Anterior cingulate cortex (tissue), 58 donors: ENCODE measurements around the gene NKAIN4.

Source experiments
- DNase-seq, 58 donors: peaks; one replicate each; lab custom pipeline; 2025; lab: John Stamatoyannopoulos, UW

NKAIN4 gene

DNA sequence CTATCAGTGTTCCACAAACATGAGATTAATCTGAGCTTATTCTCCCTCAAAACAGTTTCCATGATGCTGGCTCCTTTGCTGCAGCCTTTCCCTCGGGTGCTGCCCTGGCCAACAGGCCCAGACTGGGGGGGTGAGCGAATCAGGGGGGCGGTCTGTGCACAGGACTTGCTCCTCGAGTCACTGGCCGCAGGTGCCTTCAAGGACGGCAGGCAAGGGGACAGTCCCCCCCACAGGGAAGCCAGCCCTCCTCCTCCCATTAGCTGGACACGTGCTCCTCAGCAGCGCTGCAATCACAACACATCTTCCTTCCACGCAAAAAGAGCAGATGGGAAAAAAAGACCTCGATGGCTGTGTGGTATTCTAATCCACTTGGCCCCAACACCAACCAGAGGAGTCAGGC, 48.4 kb downstream of the NKAIN4 start:
- no peak for DNase-seq

DNA sequence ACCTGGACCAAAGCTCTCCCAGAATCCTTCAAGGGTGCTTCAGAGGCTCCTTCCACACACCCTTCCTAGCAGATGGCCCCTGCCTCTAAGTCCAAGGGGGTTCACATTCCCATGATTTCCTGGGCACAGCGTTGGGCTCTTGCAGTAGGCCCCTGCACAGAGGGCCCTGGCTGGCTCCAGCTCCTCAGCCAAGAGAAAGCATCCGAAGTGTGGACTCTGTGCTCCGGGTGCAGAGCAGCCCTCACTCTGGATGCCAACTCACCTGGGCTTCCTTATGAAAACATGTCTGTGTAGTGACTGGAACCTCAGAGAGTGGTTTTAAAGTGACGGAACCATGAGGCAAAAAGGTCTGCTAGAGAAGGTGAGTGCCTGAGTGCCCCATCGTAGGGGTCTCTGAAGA, 49.9 kb downstream of the NKAIN4 start:
- DNase-seq = no peak

DNA sequence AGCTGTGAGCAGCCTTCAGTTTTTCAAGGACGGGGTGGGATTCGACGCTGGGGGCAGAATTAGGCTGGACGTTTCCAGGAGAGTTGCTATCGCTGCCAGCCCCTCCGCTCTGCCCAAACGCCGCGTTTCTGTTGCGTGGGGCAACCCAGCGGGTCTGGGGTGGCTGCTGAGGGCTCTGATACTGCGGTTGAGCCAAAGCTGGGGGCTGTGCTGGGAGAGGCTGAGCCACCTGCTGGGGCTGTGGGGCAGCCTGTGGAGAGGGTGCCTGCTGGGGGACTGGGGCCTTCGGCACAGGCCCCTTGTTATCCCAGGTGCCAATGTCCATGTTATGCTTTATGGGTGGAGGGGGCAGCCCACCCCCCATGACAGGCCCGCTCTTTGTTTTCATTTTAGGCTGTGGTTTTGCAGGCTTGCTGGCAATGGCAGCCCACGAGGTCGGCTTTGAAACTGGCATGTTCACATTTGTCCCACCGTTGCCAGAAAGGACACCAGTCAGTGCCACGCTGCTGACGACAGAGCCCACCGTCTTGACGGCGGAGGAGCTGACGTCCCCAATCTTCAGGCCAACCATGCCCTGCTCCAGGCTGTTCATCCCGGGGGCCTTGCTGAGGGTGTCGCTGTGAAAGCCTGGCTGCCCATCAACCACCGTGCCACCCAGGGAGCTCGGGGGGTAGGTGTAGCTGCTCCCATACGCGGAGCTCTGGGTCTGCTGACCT, 51.3 kb downstream of the NKAIN4 start:
- DNase-seq = no peak

DNA sequence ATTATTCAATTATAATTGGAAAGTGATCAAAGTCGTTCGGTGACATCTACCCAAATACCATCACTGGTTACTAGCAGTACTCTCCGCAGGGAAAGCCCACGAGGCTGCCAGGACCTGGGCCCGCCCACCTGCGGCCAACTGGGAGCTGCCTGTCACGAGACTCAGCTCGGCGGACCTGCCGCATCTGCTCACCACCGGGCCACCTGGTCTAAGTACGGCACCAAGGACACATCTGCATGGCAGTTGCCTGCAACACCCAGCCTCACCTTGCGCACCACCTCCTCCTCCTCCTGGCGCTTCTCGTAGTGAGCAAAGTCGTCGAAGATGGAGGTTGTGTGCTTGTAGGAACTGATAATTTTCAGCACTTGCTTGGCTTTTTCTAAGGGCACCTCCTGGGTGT, 52.2 kb downstream of the NKAIN4 start:
- DNase-seq = no peak

DNA sequence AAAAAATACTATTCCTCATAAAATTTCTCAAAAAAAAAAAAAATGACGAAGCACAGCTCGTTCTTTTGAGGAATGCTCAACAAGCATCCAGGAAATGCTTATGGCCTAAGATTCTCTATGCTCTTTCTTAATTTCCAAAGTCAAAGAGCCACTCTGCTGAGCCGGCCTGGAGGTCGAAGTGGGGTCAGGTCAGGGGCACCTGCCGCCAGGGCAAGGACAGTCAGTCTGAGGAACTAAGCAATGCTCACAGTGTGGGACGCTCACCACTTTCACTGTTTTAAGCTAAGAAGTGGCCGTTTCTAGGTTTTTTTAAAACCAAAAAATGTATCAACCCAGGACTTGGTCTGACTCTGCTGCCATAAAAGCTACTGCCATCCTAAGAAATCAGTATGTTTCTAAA, 55.7 kb downstream of the NKAIN4 start:
- no peak for DNase-seq

DNA sequence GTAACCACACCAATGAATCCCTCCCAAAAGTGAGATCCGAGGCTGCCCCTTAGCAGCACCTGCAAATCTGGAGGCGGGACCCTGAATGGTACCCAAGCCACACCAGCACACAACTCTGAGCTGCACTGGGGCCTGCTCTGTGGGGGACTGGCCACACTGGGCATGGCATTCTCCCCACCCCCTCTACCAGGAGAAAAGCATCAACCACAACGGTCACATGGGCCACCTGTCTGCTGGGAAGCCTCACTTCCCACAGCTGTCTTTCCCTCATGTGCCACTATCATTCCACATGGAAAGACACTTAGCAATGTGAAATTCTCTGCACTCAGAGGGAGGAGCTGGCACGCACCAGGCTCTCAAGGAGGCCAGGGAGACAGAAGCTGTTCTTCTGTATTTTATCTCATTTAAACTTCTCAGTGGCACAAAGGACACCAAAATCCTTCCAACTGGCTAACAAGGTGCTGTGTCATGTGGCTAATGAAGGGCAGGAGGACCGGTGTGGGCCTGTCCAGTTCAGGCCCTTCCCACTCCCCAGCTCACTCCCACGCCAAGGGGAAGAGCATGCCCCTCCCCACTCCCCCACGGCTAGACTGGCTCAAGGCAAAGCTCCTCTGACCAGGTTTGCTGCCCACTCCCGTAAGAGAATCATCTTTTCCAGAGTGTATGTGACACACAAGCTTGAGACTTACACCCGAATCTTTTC, 57.3 kb downstream of the NKAIN4 start:
- no peak for DNase-seq

DNA sequence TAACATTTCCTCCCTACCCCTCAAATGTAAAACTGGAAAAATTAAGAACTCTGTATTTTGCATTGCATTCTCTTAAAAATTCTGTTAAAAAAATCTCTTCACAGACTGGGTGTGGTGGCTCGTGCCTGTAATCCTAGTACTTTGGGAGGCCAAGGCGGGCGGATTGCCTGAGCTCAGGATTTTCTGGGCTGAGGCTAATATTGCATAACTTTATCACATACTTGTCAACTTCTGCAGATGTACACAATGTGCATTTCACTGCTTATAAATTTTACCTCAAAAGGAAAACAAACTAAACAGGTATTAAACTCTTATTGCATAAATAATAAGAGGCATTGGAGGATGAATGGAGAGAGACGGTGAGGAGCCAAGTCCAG, 59.5 kb downstream of the NKAIN4 start:
- no peak for DNase-seq

DNA sequence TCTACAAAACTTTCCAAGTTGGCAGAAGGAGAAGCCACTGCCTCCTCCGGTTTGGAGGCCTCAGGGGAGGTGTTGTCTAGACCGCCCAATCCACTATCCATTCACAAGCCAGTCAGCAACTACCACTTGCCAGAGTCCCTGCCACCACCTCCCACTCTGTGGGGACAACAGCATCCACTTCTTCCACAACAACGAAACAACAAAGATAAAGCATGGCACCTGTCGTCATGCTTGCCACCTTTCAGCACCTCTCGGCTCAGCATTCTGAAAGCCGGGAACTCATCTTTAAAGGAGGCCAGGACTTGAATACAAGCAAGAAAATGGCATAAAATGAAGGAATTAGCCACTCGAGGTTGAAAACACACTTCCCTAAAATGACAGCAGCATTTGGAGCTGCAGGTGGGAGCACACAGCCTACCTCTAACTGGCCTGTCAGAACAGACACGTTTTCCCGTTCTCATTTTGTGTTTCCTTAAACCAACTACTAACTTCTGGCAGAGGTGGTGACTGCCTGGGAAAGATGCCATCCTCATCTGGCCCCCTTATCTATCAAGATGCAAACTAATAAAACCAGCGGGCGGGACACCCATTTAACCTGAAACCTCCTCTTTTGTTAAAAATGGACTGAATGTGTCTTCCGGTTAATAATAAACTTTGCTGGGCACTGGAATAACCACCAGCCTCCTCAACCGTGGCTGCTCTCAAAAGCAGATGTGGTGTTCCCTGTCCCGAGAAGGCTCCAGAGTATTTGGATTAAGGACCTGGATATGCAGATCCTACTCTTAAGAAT, 60.1 kb downstream of the NKAIN4 start:
- no peak for DNase-seq

DNA sequence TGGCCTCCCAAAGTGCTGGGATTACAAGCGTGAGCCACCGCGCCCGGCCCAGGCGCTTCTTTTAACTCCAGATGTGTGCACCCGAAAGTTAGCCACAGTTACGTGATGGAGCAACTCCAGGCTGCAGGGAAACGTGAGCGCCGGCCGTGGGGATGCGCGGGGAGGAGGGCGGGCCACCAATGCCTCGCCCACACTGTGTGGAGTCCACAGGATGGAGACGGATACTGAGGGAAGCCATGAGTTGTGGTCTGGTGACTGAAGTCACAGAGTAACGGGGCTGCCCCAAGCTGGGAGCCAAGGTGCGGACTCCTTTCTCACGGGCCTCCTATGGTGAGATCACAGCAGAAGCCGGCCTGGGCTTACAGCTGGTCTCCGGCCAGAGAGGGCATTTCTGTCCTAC, 61.5 kb downstream of the NKAIN4 start:
- no peak for DNase-seq

DNA sequence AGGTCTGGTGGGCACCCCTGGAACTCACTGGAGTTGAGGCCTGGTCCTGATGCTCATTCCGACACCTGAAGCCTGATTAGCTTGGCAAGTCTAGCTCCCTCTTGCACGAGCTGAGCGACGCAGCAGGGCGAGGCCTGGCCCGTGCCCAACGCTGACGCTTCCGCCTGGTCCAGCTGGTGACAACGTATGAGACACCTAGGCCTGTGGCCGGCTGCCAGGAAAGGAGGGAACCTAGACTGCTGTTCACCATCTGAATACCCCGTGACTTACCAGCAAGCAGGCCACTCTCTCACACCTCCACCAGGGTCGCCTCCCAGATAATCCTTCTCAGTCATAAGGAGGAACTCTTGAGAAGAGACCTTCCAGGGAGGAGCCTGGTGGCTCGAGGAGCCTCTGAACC, 62.9 kb downstream of the NKAIN4 start:
- DNase-seq = no peak

DNA sequence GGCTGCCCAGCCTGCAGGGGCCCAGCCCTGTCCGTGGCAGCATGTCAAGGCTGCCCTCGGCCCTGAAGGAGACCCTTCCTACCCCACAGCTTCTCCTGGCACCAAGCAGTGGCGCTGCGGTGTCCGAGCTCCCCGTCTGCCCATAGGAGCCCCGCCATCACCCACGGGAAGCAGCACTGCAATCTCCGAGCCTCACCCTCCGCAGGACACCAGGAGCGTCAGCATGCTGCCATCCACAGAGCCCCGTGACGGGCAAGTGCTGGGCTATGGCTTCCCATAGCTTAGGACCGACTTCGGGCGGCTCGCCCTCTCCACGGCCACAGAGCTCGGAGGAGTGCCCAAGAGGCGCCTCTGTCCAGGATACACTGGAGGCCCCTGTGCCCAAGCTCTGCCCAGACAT, 63.4 kb downstream of the NKAIN4 start:
- DNase-seq = no peak
